Measurements from ENCODE around the gene OR2T2. TPM values are rescaled to one million over a fixed set of nuclear protein-coding genes. Genes with fewer than 3 reads are reported as not detected.

Gene OR2T2
- total RNA-seq, 1 experiment from 2014 or later: not detected

- intact Hi-C loops (cut with micrococcal nuclease; ENCODE audit: unreplicated experiment): no loop called here
These were observed 38.4 kb upstream of the OR2T2 start for GRCh38 chr1:248406721-248407692.

GRCh38 chr1:248416226-248416625, 29.2 kb upstream of the OR2T2 start:
- H3K27ac ChIP-seq: no peak overlapping the region
- H3K9me2 ChIP-seq (ENCODE audit: insufficient read depth): no peaks in the 10 kb centered on the region
- BruUV-seq (replicated peaks): no TSS peak
- no peaks in the 10 kb centered on the region for H3K27me3 ChIP-seq (ENCODE audit: insufficient read depth, low read depth)
- intact Hi-C loops (cut with micrococcal nuclease; ENCODE audit: unreplicated experiment): no loop called here
- POLR2A ChIA-PET (ENCODE audit: unreplicated experiment): no interaction called here
- no peak overlapping the region for H3K4me3 ChIP-seq
- CTCF ChIA-PET: no interaction called here
- H4K20me1 ChIP-seq (ENCODE audit: insufficient read depth): no peaks in the 10 kb centered on the region
- no peaks in the 10 kb centered on the region for H3K36me3 ChIP-seq (ENCODE audit: low read depth)
- H3K79me2 ChIP-seq (ENCODE audit: low read depth): no peaks in the 10 kb centered on the region
- H3F3A ChIP-seq (ENCODE audit: insufficient read depth, low read depth): no peaks in the 10 kb centered on the region
- no peak for DNase-seq
- no peak overlapping the region for H2AFZ ChIP-seq
- TF ChIP-seq CTCF (conservative IDR thresholded peaks at IDR 0.05) (no peak), EZH2 (IDR thresholded peaks at IDR 0.05; ENCODE audit: low read depth) (no peak)
- H3K4me2 ChIP-seq: no peak overlapping the region
- no peaks in the 10 kb centered on the region for H3K9me3 ChIP-seq (ENCODE audit: insufficient read depth, low read depth)
- no peaks in the 10 kb centered on the region for H3K4me1 ChIP-seq (replicated peaks; ENCODE audit: insufficient read depth)

More at GRCh38 chr1:248406721-248407692, 38.4 kb upstream of the OR2T2 start:
- BruUV-seq (replicated peaks): no TSS peak
- POLR2A ChIA-PET (ENCODE audit: unreplicated experiment): no interaction called here
- no peak for DNase-seq
- Histone ChIP-seq H3K79me2 (ENCODE audit: low read depth) (no peaks in the 10 kb centered on the region), H3K27me3 (ENCODE audit: insufficient read depth, low read depth) (no peaks in the 10 kb centered on the region), H4K20me1 (ENCODE audit: insufficient read depth) (no peaks in the 10 kb centered on the region), H3K9me2 (ENCODE audit: insufficient read depth) (no peaks in the 10 kb centered on the region), H3K4me1 (replicated peaks; ENCODE audit: insufficient read depth) (no peaks in the 10 kb centered on the region), H3K36me3 (ENCODE audit: low read depth) (no peaks in the 10 kb centered on the region), H3K4me3 (no peak overlapping the region), H2AFZ (no peak overlapping the region), H3K4me2 (no peak overlapping the region), H3K27ac (no peak overlapping the region), H3F3A (ENCODE audit: insufficient read depth, low read depth) (no peaks in the 10 kb centered on the region), H3K9me3 (ENCODE audit: insufficient read depth, low read depth) (no peaks in the 10 kb centered on the region)
- CTCF ChIA-PET: no interaction called here
- TF ChIP-seq CTCF (conservative IDR thresholded peaks at IDR 0.05): no peak
- no peak for TF ChIP-seq EZH2 (IDR thresholded peaks at IDR 0.05; ENCODE audit: low read depth)

- no peaks in the 10 kb centered on the region for H3K27me3 ChIP-seq (ENCODE audit: insufficient read depth, low read depth)
- DNase-seq: no peak
- H3K9me3 ChIP-seq (ENCODE audit: insufficient read depth, low read depth): no peaks in the 10 kb centered on the region
- no peaks in the 10 kb centered on the region for H3K9me2 ChIP-seq (ENCODE audit: insufficient read depth)
- H2AFZ ChIP-seq: no peak overlapping the region
- ChIA-PET CTCF (no interaction called here), POLR2A (ENCODE audit: unreplicated experiment) (no interaction called here)
- BruUV-seq (replicated peaks): no TSS peak
- no peak overlapping the region for H3K4me3 ChIP-seq
- H3K36me3 ChIP-seq (ENCODE audit: low read depth): no peaks in the 10 kb centered on the region
- intact Hi-C loops (cut with micrococcal nuclease; ENCODE audit: unreplicated experiment): no loop called here
- H4K20me1 ChIP-seq (ENCODE audit: insufficient read depth): no peaks in the 10 kb centered on the region
- no peaks in the 10 kb centered on the region for H3K79me2 ChIP-seq (ENCODE audit: low read depth)
- H3F3A ChIP-seq (ENCODE audit: insufficient read depth, low read depth): no peaks in the 10 kb centered on the region
- no peak overlapping the region for H3K27ac ChIP-seq
- no peaks in the 10 kb centered on the region for H3K4me1 ChIP-seq (replicated peaks; ENCODE audit: insufficient read depth)
- H3K4me2 ChIP-seq: no peak overlapping the region
- TF ChIP-seq EZH2 (IDR thresholded peaks at IDR 0.05; ENCODE audit: low read depth) (no peak), CTCF (conservative IDR thresholded peaks at IDR 0.05) (no peak)
These were observed 27.6 kb upstream of the OR2T2 start for GRCh38 chr1:248417854-248418253.
